Effector memory CD4-positive, alpha-beta T cell (primary cell): Measurements from ENCODE around the gene IPO4.

ENCODE experiments used
- DNase-seq, 3 donors: peaks; one replicate each; pipeline ENCODE4 v3.0.0-alpha.2; 2020
- H3K27ac ChIP-seq: 2 replicates; pipeline ENCODE4 v1.7.0; 2013; ENCODE audit warnings: mild to moderate bottlenecking, low read length, moderate library complexity; ENCODE audit not compliant: insufficient read depth, poor library complexity, severe bottlenecking
- H3K27me3 ChIP-seq: replicated peaks from 2 replicates; pipeline ENCODE4 v1.7.0; 2013; ENCODE audit warnings: mild to moderate bottlenecking, low read length; ENCODE audit not compliant: insufficient read depth, control insufficient read depth, poor library complexity, severe bottlenecking
- H3K36me3 ChIP-seq: 2 replicates; pipeline ENCODE4 v1.7.0; 2013; ENCODE audit warnings: mild to moderate bottlenecking, low read length, moderate library complexity; ENCODE audit not compliant: control insufficient read depth, insufficient read depth
- H3K4me1 ChIP-seq: 2 replicates; pipeline ENCODE4 v1.7.0; 2013; ENCODE audit warnings: low read length, mild to moderate bottlenecking; ENCODE audit not compliant: control insufficient read depth, insufficient read depth, poor library complexity, severe bottlenecking
- H3K4me3 ChIP-seq: 2 replicates; pipeline ENCODE4 v1.7.0; 2013; ENCODE audit warnings: low read length, low read depth, mild to moderate bottlenecking; ENCODE audit not compliant: insufficient read depth, poor library complexity, severe bottlenecking
- H3K9me3 ChIP-seq: 2 replicates; pipeline ENCODE4 v1.7.0; 2013; ENCODE audit warnings: mild to moderate bottlenecking, low read length, moderate library complexity; ENCODE audit not compliant: control insufficient read depth

The IPO4 gene

DNA sequence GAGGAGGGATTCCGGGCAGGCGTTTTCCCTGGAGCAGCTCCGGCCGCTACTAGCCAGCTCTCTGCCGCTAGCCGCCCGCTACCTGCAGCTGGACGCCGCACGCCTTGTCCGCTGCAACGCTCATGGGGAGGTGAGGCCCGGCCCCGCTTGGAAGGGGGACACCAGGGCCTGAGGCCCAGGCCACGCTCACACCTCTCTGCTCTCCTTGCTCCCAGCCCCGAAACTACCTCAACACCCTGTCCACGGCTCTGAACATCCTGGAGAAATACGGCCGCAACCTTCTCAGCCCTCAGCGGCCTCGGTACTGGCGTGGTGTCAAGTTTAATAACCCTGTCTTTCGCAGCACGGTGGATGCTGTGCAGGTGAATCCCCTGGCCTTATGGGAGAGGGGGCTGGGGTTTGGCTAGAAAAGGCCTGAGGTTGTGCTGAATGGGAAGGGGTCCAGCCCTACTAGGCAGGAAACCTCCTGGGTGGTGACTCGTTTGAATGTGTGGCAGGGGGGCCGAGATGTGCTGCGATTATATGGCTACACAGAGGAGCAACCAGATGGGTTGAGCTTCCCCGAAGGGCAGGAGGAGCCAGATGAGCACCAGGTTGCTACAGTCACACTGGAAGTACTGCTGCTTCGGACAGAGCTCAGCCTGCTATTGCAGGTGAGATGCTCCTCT, 40.7 kb downstream of the IPO4 start:
- peak overlapping the region; percentile 93 for H3K4me3 ChIP-seq
- peaks cover 27% of the 10 kb centered on the region for H3K4me1 ChIP-seq
- no peaks in the 10 kb centered on the region for H3K27me3 ChIP-seq
- peak overlapping the region; percentile 93 for H3K27ac ChIP-seq
- no peaks in the 10 kb centered on the region for H3K9me3 ChIP-seq
- peak in 1 of 3 donors; percentile 23 for DNase-seq
- H3K36me3 ChIP-seq = peaks cover 51% of the 10 kb centered on the region

DNA sequence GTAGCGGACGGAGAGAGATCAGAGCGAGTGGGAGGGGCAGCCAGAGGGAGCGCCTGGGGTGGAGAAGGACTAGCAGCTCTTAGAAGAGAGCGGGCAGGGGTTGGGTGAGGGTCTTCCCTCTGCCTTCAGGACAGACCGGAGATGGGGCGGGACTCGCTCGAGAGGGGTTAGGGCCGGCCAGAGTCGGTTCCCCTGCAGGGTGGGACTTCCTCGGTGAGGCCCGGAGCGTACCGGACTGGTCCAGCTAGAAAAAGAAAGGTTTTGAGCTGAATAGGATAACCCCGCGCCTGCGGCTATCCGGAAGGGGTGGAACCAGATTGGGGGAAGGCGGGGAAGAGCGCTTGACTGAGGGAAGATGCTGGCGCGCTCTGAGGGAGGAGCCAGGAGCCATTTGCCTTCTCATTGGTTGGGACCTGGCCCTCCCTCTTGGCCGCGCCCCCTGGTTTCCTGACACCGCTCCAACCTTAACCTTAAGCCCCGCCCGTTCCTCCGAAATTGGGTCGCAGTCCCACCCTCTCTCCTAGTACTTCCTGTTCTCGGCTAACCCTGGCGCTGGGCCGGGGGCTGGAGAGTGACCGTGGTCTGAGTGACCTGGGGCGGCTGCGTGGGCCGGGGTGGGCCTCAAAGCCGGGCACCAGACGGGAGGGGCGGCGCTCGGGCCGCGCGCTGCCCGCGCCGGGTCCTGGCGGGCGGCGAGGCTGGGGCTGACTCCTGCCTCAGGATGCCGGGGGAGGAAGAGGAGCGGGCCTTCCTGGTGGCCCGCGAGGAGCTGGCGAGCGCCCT, 41.4 kb downstream of the IPO4 start, which contains the start of gene RNF31:
Gene RNF31, plus strand, starts transcription at position 521 of the 783 bp plus-strand sequence. Its CDS starts 201 bp downstream, at position 722.
- Histone ChIP-seq H3K27me3 (no peaks in the 10 kb centered on the region), H3K9me3 (no peaks in the 10 kb centered on the region), H3K4me1 (peaks cover 28% of the 10 kb centered on the region)

DNA sequence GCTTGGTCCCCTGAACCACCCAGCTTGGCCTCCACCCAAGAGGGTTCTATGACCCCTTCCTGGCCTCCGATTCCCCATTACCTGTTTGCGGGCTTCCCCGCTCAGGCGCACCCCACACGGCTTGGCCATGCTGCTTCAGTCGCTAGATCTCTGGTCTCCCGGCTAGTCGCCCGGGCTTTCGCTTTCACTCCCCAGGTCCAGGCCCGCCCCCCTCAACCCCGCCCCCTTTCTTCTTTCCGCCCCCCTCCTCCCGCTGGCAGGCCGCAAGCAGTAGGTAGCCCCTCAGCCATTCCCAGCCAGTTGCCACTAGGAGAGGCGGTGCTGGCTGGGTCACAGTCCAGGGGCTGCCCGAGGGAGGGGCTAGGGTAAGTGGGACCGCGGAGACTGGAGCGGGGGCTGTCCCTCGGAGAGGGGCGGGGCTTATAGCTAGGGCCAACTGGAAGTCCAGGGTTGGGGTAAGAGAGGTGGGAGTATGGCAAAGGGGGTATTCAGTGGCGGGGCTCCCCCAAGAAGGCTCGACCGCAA, 42.1 kb downstream of the IPO4 start, which contains the start of gene PSME2:
Gene PSME2, minus strand, starts transcription at position 158 of the 525 bp plus-strand sequence. Its CDS starts 29 bp downstream, at position 129.
- Histone ChIP-seq H3K36me3 (peaks cover 38% of the 10 kb centered on the region), H3K4me1 (peaks cover 33% of the 10 kb centered on the region), H3K27ac (peak within 1 kb of the TSS; percentile 93), H3K9me3 (no peaks in the 10 kb centered on the region), H3K4me3 (peak within 1 kb of the TSS; percentile 93), H3K27me3 (no peaks in the 10 kb centered on the region)
- DNase-seq = peak; percentile 83 to 85 (median 84)

More for the DNA sequence above, 41.4 kb downstream of the IPO4 start, which contains the start of gene RNF31:
- Histone ChIP-seq H3K36me3 (peaks cover 45% of the 10 kb centered on the region), H3K27ac (peak within 1 kb of the TSS; percentile 93), H3K4me3 (peak within 1 kb of the TSS; percentile 93)
- DNase-seq = peak; percentile 92 to 96 (median 94)

DNA sequence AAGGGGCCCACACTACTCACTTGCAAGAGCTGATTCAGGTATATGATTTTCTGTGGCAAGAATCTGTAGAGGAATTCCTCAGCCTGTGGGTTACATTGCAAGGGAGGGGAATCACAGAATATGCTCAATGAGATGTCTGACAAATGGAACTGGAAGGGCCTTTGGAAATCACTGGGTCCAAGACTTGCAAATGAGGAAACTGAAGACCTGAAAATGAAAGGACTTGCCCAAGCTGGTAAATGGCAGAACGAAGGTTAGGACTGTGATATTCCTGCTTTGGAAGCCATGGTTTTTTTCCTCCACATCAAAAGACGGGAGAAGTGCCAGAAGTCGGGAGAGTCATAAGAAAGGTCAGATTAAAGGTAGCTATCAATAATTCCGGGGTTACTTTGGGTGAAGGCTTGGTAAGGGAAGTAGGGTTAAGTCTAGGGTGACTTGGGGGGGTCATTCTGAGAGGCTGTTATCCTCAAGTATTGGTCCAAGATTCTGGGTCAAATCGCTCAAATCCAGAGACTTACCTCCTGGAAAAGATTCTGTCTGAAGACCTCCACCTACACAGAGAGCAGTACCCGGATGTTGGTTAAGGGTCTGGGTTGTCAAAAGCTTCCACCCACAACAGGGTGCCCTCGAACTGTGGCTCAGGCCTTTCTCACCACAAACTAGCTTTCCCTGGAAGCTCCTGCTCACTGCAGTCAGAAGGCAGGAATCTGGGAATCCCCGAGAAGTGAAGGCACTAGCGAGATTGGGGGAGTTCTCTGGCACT, 42.7 kb downstream of the IPO4 start:
- H3K27ac ChIP-seq = peak overlapping the region; percentile 93
- peaks cover 32% of the 10 kb centered on the region for H3K36me3 ChIP-seq
- H3K9me3 ChIP-seq = no peaks in the 10 kb centered on the region
- H3K27me3 ChIP-seq = no peaks in the 10 kb centered on the region
- no peak for DNase-seq
- H3K4me1 ChIP-seq = peaks cover 33% of the 10 kb centered on the region
- H3K4me3 ChIP-seq = peak overlapping the region; percentile 93

DNA sequence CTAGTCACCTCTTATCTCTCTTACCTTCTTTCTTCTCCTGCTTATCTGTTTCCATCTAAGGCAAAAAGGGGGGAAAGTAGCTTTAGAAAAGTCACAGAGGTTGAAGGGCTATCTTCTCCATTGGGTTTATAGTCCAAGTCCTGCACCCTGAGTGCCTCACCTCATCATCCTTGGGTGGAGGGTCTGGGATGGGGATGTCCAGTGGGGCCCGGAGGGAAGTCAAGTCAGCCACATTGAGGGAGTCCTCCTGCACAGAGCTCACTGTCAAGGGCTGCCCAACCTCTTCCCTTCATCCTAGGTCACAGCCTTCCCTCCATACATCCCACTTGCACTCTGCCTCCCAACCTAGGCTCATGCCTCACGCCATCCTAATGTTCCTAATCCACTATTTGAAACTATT, 43.4 kb downstream of the IPO4 start:
- H3K4me1 ChIP-seq = peaks cover 38% of the 10 kb centered on the region
- H3K9me3 ChIP-seq = no peaks in the 10 kb centered on the region
- no peaks in the 10 kb centered on the region for H3K27me3 ChIP-seq
- no peak for DNase-seq
- H3K27ac ChIP-seq = peak overlapping the region; percentile 93
- H3K4me3 ChIP-seq = no peak overlapping the region
- H3K36me3 ChIP-seq = peaks cover 26% of the 10 kb centered on the region

DNA sequence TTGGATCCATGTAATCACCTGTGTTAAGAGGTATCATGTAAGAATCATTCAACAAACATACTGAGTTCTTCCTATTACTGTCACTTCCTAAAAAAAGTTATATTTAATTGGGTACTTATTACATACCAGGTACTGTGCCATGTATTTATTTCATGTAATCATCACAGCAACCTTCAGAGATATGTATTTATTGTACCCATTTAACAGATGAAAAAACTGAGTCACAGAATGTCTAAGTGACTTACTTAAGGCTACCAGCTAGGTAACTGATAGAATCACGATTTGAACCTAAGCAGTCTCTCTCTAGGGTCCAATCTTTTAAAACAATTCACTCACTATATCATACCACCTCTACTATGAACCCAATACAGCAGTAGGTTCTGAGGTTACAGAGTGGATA, 44.2 kb downstream of the IPO4 start:
- no peaks in the 10 kb centered on the region for H3K9me3 ChIP-seq
- no peak overlapping the region for H3K4me3 ChIP-seq
- peaks cover 18% of the 10 kb centered on the region for H3K36me3 ChIP-seq
- H3K4me1 ChIP-seq = peaks cover 37% of the 10 kb centered on the region
- H3K27ac ChIP-seq = no peak overlapping the region
- no peak for DNase-seq
- no peaks in the 10 kb centered on the region for H3K27me3 ChIP-seq

DNA sequence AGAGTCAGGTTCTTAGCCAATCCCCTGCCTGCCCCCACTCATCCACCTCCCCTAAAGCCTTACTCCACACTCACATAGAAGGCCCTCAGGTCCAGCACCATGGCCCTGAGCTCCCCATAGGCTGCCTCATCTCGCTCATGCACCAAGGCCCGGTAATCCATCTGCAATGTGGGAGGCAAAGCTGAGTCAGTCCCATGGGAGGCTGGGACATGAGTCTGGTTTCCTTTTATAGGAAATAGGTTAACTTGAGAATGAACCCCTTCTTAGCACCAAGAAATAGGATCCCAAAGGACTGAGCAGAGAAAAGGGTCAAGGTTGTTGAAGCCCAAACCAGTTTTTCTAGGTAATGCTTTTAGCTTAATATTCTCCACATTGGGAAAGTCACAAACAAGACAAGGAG, 45.1 kb downstream of the IPO4 start:
- DNase-seq = no peak

DNA sequence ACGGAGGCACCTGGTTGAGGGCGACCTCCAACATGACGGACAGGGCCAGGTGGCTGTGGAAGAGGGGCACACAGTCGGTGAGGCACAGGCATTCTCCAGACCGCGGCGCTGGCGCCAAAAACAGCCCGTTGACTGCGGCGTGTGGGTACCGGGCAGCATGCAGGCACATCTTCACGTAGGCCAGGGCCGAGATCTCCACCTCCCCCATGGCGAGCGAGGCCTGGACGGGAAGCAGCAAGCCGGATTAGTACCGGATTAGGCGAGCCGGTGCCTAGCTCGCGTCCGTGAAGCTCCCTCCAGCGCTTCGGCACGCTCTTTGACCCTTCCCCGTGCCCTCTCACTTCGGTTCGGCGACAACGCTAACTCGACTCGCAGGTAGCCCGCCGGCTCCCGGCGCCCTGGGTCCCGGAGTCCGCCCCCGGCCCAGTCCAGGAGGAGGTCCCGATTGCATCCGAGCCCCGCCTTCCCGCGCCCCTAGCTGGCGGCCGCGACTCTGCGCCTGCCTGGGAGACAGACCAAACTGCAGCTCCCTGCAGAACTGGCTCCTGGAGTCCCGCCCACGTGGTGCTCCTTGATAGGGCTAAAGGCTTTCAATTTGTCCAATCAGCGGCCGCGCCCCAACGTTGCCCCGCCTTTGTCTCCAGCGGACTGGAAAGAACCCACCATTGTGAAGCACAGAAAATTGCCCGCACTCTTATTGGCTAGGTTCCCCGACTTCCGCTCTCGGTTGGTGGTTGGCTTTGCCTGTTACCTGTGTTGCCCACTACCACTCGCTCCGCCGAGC, 47.3 kb downstream of the IPO4 start, which contains the start of gene EMC9:
Gene EMC9, minus strand, starts transcription at position 495 of the 784 bp plus-strand sequence. Its CDS starts 287 bp downstream, at position 208.
- Histone ChIP-seq H3K36me3 (peaks cover 30% of the 10 kb centered on the region), H3K27ac (peak within 1 kb of the TSS; percentile 77), H3K27me3 (no peaks in the 10 kb centered on the region), H3K4me3 (peak within 1 kb of the TSS; percentile 84), H3K9me3 (no peaks in the 10 kb centered on the region), H3K4me1 (peaks cover 46% of the 10 kb centered on the region)
- peak; percentile 99 to 100 (median 100) for DNase-seq

More for the DNA sequence above, 45.1 kb downstream of the IPO4 start:
- Histone ChIP-seq H3K4me1 (peaks cover 36% of the 10 kb centered on the region), H3K4me3 (no peak overlapping the region), H3K27ac (no peak overlapping the region), H3K36me3 (peaks cover 19% of the 10 kb centered on the region), H3K9me3 (no peaks in the 10 kb centered on the region), H3K27me3 (no peaks in the 10 kb centered on the region)
